Common myeloid progenitor, CD34-positive (primary cell): ENCODE results near the gene ARSG.

Experiments used
- CTCF ChIA-PET: fragments of 350-600 bp; sonication (Branson Sonifier 250); formaldehyde crosslinking; loops from one replicate; lab custom pipeline; 2021; ENCODE audit warnings: antibody characterized with exemption; lab: Charles Lee
- POLR2A ChIA-PET: fragments of 350-600 bp; sonication (Branson Sonifier 250); formaldehyde crosslinking; loops from one replicate; lab custom pipeline; 2021; ENCODE audit warnings: antibody characterized with exemption; lab: Charles Lee
- DNase-seq, 3 donors: peaks; one replicate each; pipeline versions ENCODE4 v3.0.0 to v3.0.0-alpha.2; 2013
- H3K27ac ChIP-seq, 2 experiments: 1 replicate in 1 of 2; 2 replicates in 1 of 2; pipeline ENCODE4 v1.7.0; 2013; ENCODE audit warnings: inconsistent platforms in 2 of 2, low read length in 2 of 2, mild to moderate bottlenecking in 2 of 2, low read depth in 1 of 2, moderate library complexity in 1 of 2; ENCODE audit not compliant: severe bottlenecking in 2 of 2, insufficient read depth in 1 of 2, poor library complexity in 1 of 2
- H3K27me3 ChIP-seq, 5 experiments: replicated peaks in 2 of 5; 1 replicate in 3 of 5; 2 replicates in 2 of 5; pipeline versions ENCODE4 v1.6.1 to v1.7.0; 2013; ENCODE audit warnings: low read length in 4 of 5, mild to moderate bottlenecking in 2 of 5, moderate library complexity in 2 of 5, inconsistent platforms in 1 of 5; ENCODE audit not compliant: insufficient read depth in 5 of 5, control insufficient read depth in 4 of 5
- H3K36me3 ChIP-seq, 4 experiments: 1 replicate in 2 of 4; 2 replicates in 2 of 4; pipeline versions ENCODE4 v1.6.1 to v1.7.0; 2013; ENCODE audit warnings: low read length in 3 of 4, control low read depth in 1 of 4, mild to moderate bottlenecking in 1 of 4; ENCODE audit not compliant: control insufficient read depth in 4 of 4, insufficient read depth in 4 of 4
- H3K4me1 ChIP-seq, 4 experiments: 1 replicate in 3 of 4; 2 replicates in 1 of 4; pipeline versions ENCODE4 v1.6.1 to v1.7.1; 2013; ENCODE audit warnings: low read length in 3 of 4, mild to moderate bottlenecking in 3 of 4, control low read depth in 1 of 4, inconsistent platforms in 1 of 4, moderate library complexity in 1 of 4; ENCODE audit not compliant: control insufficient read depth in 4 of 4, insufficient read depth in 4 of 4; ENCODE audit errors: control extremely low read depth in 1 of 4
- H3K4me3 ChIP-seq, 7 experiments: 1 replicate in 4 of 7; 2 replicates in 3 of 7; pipeline versions ENCODE4 v1.5.1 to v1.7.0; 2013; ENCODE audit warnings: mild to moderate bottlenecking in 7 of 7, low read length in 6 of 7, moderate library complexity in 6 of 7, inconsistent platforms in 2 of 7, low read depth in 2 of 7, control low read depth in 1 of 7; ENCODE audit not compliant: insufficient read depth in 4 of 7, control insufficient read depth in 1 of 7; ENCODE audit errors: extremely low read depth in 1 of 7
- H3K9me3 ChIP-seq, 5 experiments: 1 replicate in 4 of 5; 2 replicates in 1 of 5; pipeline versions ENCODE4 v1.6.1 to v1.7.1; 2013; ENCODE audit warnings: low read length in 4 of 5, mild to moderate bottlenecking in 2 of 5, inconsistent platforms in 1 of 5, low read depth in 1 of 5, moderate library complexity in 1 of 5; ENCODE audit not compliant: control insufficient read depth in 4 of 5, insufficient read depth in 2 of 5; ENCODE audit errors: control extremely low read depth in 1 of 5
- WGBS: methylation state at CpG from one replicate; pipeline ENCODE4 v1.1.5; 2013; ENCODE audit not compliant: insufficient coverage; 5-methylcytosine and 5-hydroxymethylcytosine counted together

The ARSG gene

DNA sequence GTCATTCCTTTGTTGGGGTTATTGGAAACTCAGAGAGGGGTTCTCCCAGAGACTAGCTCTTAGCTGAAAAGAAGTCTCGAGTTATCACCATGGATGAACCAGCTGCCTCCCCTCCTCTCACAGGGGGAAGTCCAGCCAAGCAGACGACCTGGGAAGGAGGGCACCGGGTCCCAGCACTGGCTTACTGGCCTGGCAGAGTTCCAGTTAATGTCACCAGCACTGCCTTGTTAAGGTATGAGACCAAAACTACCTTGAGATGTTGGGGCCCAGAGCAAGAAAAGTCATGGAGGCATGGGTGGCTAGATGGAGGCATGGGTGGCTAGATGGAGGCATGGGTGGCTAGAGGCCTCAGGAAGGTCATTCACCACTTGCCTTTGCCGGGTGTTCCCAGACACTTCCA is 93.6 kb downstream of the ARSG start:
- Histone ChIP-seq H3K27ac (no peak overlapping the region), H3K4me1 (no peaks in the 10 kb centered on the region), H3K36me3 (no peaks in the 10 kb centered on the region), H3K4me3 (no peak overlapping the region), H3K27me3 (peaks cover 0 to 8% (median 0%) of the 10 kb centered on the region in 5 experiments), H3K9me3 (no peaks in the 10 kb centered on the region)
- ChIA-PET CTCF (interaction anchor here (1.1 kb wide), 1 partner anchor 14 kb away, joined by 3 read pairs; no protein-coding TSS in a partner anchor), POLR2A (no interaction called here)
- no peak for DNase-seq
- 100% methylated on average over 4 of the region's 4 CpGs for WGBS

- peaks cover 0 to 8% (median 0%) of the 10 kb centered on the region in 5 experiments for H3K27me3 ChIP-seq
- no peaks in the 10 kb centered on the region for H3K9me3 ChIP-seq
- no peaks in the 10 kb centered on the region for H3K36me3 ChIP-seq
- WGBS = 98% methylated on average over 6 of the region's 8 CpGs
- ChIA-PET CTCF (interaction anchor here (1.1 kb wide), 1 partner anchor 14 kb away, joined by 3 read pairs; no protein-coding TSS in a partner anchor), POLR2A (no interaction called here)
- no peak overlapping the region for H3K4me3 ChIP-seq
- no peak overlapping the region for H3K27ac ChIP-seq
- no peak for DNase-seq
- no peaks in the 10 kb centered on the region for H3K4me1 ChIP-seq
Measured at GRCh38 chr17:68385490-68386215, 94.4 kb downstream of the ARSG start.

DNA sequence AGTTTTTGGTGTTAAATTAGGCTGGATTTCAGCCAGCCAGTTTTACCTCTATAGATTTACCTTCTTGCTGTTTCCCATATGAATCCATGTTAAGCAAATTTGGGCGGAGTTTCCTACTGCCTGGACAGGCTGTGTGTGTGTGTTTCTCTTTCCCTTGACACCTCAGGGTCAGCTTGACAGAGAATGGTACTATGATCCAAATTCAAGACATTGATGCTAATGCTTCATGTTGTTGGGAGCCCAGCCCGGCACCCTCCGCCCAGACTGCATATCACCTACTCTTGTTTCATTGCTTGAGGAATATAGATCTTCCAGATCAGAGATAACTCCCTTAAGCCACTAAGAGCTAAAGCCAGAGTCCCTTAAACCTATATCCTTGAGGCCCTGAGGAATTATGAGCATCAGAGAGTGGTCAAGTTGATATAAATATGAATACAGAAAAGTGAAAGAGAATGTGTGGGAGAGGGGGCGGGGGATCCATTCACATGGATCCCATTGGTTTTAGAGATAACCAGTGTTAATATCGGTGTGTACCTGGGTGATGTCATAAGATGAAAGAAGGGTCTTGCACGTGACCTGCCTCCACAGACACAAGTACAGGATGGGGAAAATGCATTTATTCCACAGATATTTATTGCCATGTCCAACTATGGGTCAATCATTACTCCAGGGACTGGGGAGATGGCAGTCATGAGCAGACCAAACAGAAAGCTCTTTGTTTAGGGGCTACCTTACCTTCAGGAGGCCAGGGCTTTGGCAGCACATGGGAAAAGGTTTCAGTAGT is 96.3 kb downstream of the ARSG start:
- Histone ChIP-seq H3K27ac (no peak overlapping the region), H3K36me3 (no peaks in the 10 kb centered on the region), H3K4me1 (no peaks in the 10 kb centered on the region), H3K9me3 (no peaks in the 10 kb centered on the region), H3K27me3 (peaks cover 0 to 8% (median 0%) of the 10 kb centered on the region in 5 experiments), H3K4me3 (no peak overlapping the region)
- no peak for DNase-seq
- CTCF ChIA-PET = interaction anchor here (0.6 to 2.9 kb wide), 3 partner anchors 10 to 312 kb away, joined by 3 to 9 read pairs (median 3); no protein-coding TSS in a partner anchor
- 97% methylated on average over 4 of the region's 6 CpGs for WGBS
- POLR2A ChIA-PET = no interaction called here

- WGBS = 100% methylated on average over 3 of the region's 7 CpGs
- no peaks in the 10 kb centered on the region for H3K36me3 ChIP-seq
- no peak for DNase-seq
- H3K27ac ChIP-seq = no peak overlapping the region
- H3K9me3 ChIP-seq = no peaks in the 10 kb centered on the region
- H3K4me1 ChIP-seq = no peaks in the 10 kb centered on the region
- H3K27me3 ChIP-seq = peaks cover 0 to 3% (median 0%) of the 10 kb centered on the region in 5 experiments
- ChIA-PET POLR2A (no interaction called here), CTCF (interaction anchor here (0.8 to 2.9 kb wide), 2 partner anchors 9 to 12 kb away, joined by 3 to 9 read pairs; no protein-coding TSS in a partner anchor)
- no peak overlapping the region for H3K4me3 ChIP-seq
Measured at GRCh38 chr17:68389041-68389440, 97.7 kb downstream of the ARSG start.

GRCh38 chr17:68390888-68391545 is 99.7 kb downstream of the ARSG start:
- 98% methylated on average over 9 of the region's 11 CpGs for WGBS
- CTCF ChIA-PET = interaction anchor here (0.6 to 0.9 kb wide), 2 partner anchors 20 to 127 kb away, joined by 3 read pairs; no protein-coding TSS in a partner anchor
- peaks cover 0 to 3% (median 0%) of the 10 kb centered on the region in 5 experiments for H3K27me3 ChIP-seq
- no peak for DNase-seq
- H3K9me3 ChIP-seq = peaks cover 0 to 11% (median 6%) of the 10 kb centered on the region in 5 experiments
- POLR2A ChIA-PET = interaction anchor here (0.7 kb wide), 1 partner anchor 91 kb away, joined by 3 read pairs; no protein-coding TSS in a partner anchor
- no peaks in the 10 kb centered on the region for H3K4me1 ChIP-seq
- H3K4me3 ChIP-seq = no peak overlapping the region
- no peak overlapping the region for H3K27ac ChIP-seq
- no peaks in the 10 kb centered on the region for H3K36me3 ChIP-seq

DNA sequence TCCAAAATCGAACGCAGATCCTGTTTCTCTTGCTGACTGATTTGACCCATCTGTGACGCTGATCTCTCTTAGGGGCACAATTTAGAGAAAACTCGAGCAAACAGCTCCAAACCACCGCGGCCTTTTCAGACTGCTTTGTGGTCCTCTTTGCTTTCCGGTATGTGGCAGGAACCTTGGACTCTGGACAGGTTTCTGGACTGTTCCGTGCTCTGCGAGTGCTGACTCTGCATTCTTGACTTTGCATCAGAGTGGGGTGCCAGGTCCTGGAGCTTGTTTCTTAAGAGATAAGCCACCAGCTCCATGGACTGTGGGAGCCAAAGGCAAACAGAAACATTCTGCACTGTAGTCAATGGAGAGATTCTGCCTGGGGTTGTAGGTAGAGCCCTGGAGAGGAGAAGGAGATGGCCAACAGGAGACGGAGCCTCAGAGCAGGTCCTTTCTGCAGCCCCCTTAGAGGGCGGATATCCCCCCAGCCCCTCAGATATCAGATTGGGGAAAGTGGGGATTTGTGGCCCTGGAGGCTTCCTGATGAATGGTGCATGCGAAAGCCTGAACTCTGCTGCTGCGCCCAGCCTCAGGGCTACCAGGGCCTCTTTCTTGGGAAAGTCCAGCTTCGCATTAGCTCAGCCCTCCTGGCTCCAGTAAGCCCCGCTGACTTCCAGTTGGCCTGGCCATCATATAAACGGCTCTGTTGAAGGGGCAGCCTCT is 100.4 kb downstream of the ARSG start:
- Histone ChIP-seq H3K36me3 (no peaks in the 10 kb centered on the region), H3K9me3 (peaks cover 0 to 11% (median 6%) of the 10 kb centered on the region in 5 experiments), H3K4me1 (peaks cover 0 to 2% (median 0%) of the 10 kb centered on the region in 4 experiments), H3K4me3 (no peak overlapping the region), H3K27me3 (peaks cover 0 to 3% (median 0%) of the 10 kb centered on the region in 5 experiments), H3K27ac (no peak overlapping the region)
- no peak for DNase-seq
- ChIA-PET CTCF (interaction anchor here (0.6 to 0.9 kb wide), 2 partner anchors 21 to 128 kb away, joined by 3 read pairs; no protein-coding TSS in a partner anchor), POLR2A (no interaction called here)
- 92% methylated on average over 14 of the region's 16 CpGs for WGBS
